Activated CD8-positive, alpha-beta memory T cell treated with anti-CD3 and anti-CD28 coated beads, Interleukin-2, amount 50 U/mL, for 48 hours (primary cell): ENCODE data around the gene IFT43.
A peak's percentile ranks its signal among the peaks of the same experiment; 100 is the strongest.
"Not testable (repeated sequence)": the region's sequence is repeated elsewhere in the genome, so short reads cannot be mapped to it uniquely, and the experiment has no call there.

Experiments
- DNase-seq: peaks from one replicate; pipeline ENCODE4 v3.0.0-alpha.2; 2020

IFT43 gene

DNA sequence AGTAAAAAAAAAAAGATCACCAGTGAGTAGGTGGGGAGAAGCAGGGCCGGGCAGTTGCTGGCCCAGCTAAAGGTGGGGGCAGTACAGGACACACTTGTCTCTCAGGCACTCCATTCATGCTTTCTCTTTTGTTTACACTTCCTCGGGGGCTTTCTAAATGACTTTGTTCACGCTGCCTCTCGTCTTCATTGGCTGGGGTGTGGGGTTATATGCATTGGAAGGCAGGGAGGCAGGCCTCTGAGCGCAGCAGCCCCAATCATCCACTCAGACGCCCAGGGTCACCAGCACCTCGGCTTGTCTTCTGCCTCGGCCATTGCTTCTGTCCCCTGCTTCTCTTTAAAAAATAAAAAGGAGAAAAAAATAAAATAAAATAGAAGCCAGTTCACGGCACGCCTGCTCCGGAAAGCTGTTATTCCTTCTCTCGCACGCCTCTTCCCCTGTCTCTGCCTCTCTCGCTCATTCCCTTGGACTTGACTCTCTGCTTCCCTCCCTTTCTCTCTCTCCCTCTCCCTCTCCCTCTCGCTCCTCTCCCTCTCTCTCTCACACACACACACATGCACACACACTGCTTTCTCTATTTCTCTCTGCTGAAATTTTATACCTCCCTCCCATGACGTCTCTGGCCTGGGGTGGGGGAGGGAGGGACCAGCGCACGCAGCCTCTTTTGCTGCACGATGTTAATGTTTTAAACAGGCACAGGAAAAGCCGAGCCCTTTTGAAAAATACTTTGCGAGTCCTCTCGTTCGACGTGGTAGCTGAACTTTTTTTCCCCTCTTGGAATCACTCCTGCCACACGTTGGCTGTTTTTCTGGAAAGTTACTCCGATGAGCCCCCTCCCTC is 3.9 kb upstream of the IFT43 start, which contains the start of gene TGFB3:
TSS of gene TGFB3 (minus strand) at position 570 of the 840 bp plus-strand sequence. CDS start 1,102 bp downstream, outside the sequence.
- peak; percentile 65 for DNase-seq

DNA sequence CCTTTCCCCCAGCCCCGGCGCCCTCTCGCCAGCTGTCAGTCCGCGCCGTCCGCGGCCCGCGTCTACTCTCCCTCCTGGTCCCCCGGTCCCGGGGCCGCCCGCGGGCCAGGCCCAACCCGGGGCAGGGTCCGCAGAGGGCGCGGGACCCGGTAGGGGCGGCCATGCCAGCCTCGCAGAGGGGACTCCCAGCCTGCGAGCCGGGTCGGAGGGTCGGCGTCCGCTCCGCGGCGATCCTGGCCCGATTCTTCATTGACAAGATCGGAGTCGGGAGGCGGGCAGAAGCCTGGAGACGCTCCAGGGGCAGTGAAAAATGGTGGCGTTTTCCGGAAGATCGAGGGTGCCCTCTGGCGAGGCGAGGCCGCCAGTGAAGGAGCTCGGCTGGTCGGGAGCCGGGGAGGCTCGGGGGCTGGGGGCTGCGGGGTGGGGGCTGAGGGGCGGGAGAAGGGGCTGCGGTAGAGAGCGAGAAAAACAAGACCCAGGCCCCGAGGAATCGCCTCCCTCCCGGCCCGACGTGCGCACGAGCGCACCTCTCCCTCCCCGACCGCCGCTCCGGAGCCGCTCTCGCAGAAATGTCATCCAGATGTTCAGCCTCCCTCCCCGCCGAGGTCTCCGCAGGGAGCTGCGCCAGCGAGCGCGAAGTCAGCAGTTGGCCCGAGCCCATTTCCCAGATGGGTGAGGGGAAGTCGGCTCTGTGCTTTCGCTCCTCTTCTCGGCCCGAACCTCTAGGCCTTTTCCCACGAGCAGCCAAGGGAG is 3.1 kb upstream of the IFT43 start:
- DNase-seq, result peak; percentile 87

DNA sequence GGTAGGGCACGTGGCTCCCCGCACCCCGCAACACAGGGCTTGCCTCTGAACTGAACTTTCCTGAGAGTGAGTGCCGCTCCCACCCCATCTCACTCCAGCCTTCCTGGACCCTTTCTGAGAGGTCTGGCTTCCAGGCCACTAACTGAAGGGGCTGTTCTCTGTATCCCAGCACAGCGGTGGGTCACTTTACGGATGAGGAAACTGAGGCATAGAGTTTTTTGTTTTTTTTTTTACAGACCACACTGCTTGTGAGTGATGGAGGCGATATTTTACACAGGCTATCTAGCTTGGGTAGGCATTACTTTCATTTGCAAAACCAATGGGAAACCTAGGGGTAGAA is 2.6 kb upstream of the IFT43 start:
- DNase-seq, result no peak

DNA sequence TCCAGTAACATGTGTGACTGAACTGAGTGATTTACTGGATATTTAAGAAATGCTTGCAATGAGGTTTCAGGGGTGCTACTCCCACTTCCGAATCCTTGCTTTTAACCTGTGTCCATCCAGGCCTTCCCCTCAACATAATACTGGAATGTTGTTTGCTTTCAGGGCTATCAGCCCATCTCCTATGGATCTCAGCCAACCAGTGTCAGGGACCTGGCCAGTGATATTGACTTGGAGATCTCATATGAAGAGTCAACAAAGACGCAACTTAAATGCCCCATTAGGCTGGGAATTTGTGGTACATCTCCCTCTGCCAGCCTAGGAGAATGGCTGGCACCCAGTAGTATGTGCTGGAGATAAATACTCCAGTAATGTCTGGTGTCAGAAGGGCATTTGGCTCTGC is 889 bp upstream of the IFT43 start:
- no peak for DNase-seq

DNA sequence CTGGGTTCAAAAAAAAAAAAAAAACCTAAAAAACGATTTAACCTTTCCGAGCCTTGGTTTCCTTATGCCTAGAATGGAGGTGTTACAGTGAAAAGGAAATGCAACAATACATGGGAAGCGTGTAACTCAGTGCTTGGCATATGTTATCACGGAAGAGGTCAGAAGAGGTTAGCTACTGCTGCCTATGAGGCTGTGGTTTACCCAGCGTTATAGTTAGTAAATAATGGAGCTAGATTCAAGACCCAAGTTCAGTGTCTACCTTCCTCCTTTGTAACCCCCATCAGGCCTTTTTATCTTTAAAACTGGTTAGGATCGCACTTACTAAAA is 839 bp downstream of the IFT43 start:
- no peak for DNase-seq

DNA sequence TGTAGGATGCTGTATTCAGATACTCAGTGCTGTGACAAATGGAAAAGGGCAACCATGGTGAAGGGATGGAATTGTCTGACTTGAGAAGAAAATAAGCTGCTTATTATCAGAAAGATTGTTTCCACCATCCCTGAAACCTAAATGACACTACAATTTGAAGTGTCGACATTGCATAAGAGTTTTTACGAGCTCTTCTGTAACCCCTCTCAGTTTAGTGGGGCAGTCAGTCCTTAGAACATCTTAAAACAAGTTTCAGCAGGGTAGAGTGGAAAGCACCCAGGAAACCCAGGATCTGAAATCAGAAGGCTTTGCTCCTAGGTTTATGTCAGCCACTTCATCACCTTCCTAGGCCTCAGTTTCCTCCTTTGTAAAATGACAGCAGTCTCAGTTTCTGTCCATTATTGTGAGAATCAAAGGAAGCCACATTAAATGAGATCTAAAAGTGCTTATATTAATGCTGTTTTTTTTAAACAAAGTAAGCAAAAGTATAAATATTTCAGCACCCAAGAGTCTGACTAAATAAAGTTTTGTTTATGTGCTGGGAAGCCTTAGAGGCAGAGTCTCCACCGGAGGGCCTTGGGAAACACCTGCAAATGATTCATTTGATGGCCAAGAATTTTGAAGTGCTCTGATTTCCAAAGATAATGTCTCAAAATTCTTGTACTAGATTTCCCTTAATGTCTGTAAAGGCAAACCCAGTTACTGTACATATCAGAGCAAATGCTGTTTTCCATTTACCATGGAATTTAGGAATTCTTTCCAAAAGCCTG is 1.8 kb downstream of the IFT43 start:
- no peak for DNase-seq

DNA sequence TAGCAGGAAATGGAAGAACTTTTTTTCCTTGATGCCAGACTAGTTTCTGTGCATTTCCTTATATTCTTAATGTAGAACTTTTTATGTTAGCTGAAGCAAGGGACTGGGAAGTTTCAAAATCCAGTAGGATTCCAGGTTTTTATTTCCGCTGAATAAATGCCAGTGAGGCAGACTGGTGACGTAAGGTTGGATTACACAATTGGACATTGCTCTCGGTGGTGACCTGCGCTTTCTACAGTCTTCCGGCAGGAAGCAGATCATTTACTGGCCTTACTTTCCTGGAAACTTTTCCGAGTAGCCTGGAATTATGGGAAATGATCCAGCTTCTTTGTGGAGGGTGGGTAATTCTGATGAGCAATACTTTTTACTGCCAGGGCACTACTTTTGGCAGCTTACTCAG is 3.6 kb downstream of the IFT43 start:
- DNase-seq, result no peak

DNA sequence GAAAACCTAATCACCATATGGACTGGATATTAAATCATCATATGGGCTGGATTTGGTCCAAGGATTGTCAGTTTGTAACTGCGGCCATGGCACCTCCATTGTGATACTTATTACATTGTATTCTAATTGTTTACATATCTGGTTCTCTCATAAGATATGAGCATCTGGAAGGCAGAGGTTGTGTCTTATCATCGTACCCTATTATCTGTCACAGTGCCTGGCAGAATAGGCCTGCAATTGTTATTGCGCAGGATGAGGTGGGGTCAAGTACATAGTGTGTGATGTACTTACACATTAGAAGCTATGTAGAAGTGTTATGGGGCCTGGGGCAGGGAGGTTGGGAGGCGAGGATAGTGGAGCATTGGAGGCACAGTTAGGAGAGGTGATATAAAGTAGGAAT is 4.7 kb downstream of the IFT43 start:
- DNase-seq, result no peak

DNA sequence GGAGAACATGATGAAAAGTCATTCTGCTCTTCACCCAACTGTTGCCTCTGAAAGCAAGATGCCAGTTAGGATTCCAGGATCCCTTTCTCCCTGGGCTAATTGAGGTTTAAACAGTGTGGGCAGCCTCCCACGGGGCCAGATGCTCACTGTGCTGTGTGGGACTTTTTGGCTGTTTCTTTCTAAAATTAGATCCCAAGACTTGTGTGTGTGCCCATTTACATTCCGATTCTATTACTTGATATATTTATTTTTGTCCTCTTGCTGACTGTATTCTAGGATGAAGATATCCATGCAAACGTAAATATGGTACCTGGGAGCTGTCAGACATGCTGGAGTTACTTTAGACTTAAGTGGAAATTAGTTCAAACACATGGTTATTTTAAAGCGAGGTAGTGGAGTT is 6.2 kb downstream of the IFT43 start:
- no peak for DNase-seq

DNA sequence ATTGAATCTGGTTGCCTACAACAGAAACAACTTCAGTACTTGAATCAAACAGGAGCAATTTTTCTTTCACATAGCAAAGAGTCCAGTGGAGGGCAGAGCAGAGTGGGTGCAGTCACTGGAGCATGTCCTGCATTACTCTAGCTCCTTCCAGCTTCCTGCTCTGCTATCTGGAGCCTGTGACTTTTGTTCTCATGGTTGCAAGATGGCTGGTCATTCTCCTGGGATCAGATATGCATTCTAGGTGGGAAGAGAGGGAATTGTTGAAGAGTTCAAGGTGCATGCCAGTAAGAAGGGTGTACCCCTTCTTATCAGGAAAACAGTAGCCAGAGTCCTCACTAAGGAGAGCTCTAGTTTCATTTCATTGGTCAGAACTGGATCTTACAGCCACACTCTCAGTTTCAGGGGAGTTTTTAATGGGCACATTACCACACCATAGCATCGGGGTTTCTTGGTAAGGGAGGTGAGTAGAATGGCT is 8.0 kb downstream of the IFT43 start:
- no peak for DNase-seq

DNA sequence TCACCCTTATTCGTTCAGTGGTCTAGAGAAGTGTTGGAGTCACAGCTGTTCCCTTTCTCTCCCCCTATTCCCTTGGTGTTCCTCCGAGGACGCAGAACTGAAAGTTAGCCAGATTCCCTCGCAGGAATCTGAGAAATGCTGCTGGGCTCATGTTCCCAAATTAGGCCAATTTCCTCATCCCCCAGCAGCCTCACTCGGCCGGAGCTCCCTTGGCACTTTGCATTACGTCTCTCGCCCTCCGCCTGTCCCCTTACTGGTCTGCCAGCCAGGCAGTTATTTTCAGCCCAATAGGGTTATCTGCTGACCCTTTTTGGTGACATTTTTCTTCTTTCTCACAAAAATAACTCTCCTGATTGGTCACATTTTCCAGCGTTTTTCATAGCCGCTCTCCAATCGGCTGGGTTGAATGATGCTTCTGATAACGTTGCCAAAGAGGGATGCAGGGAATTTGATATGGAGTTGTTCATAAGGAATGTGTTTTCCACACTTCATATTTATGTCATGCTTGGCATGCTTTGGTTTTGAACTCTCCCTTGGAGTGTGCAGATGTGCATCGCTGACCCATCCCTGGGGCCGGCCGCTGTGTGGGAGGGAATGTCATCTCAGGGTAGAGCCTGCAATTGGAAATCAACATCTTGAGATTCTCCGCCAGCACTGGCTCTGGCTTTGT is 9.9 kb downstream of the IFT43 start:
- DNase-seq, result no peak

DNA sequence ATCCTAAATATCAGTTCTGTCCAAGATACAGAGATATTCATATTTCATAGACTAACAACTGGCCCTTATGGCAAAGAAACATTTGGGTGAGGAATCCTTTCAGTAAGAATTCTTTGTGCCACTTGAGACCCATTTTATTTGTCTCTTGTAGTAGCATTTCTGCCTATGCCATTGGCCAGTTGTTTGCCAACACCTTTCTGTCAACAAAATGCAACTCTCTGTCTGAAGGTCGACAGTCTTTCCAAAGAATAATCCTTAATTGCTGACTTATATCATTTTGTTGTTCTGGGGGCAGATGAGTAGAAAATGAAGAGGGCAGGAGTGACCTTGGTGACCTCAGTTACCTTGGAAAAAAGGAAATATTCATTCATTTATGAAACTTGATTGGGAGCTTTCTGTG is 10.9 kb downstream of the IFT43 start:
- no peak for DNase-seq

DNA sequence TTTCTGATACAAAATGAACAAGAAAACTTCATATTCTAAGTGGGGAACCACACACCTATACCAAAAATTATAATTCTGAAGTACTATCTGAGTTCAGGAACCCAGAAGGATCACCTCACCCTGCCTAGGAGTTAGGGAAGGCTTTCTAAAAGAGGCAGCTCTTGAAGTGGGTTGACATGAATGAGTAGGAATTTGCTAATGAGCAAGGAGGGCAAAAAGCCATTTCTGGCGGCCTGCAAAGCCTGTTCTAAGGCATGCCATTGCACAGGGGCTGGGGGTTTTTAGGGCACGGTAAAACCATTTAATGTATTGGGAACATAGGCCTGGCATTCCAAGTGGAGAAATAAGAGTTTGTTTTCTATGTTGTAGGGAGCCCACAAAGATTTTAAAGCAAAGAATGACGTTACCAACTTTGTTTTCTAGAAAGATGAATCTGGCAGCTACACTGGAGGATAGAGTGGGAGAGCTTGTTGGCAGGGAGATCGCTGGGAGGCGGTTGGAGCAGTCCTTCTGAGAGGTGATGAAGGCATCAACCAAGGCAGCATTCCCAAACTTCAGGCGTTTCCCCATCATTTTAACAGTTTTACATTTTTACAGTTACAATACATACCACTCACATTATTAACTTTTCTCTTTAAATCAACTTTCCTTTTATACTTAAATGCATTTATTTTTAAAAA is 14.1 kb downstream of the IFT43 start:
- DNase-seq, result no peak

DNA sequence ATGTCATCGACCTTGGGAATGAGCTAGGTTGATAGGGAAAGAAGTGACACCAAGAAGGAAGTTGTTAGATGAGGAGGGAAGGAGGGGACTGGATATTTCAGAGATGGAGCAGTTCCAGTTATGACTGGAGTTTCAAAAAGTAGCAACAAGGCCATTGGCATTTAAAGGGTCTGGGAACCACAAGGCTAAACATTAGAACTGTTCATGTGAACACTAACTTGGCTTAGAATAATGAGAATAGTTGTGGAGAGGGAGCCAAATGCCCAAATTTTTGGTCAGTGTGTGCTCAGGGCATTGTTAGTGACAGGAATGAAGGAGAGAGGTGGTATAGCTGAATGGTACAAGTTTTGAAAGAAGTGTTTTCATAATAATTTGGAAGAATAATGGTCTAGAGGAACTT is 16.8 kb downstream of the IFT43 start:
- no peak for DNase-seq

DNA sequence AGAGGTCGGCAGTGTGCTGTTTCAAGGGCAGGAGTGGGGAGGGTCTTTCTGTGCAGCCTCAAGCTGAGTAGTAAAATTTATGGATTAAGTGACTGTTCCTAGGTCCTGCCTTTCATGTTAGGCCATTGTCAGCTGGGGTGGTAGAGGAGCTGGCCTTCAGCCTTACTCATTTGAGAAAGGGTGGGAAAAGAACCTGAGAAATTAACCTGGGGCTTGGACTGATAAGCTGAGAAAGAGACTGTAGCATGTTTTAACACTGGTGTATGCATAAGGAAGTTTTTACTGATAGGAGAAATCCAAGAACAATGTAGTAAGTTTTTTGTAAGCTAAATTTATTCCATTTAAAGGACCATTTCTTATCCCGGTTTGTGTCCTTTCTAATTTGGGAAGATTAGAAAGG is 20.7 kb downstream of the IFT43 start:
- DNase-seq, result no peak

DNA sequence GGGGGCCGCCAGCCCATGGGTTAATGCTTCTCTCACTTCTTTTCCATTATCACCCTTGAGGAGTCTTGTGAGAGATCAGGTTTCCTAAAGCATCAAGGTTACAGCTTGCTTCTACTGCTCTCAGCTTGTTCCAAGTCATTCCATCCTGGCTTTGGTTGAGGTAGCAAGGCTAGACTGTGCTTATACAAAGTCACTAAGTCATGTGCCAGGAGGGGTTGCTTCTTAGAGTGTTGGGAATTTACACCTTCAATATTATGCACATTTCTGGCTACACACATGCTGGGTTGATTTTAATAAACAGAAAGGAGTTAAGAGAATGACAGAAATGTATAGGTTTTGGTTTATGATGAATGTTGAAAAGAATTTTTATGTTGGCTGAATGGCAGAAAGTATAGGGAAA is 21.8 kb downstream of the IFT43 start:
- no peak for DNase-seq

DNA sequence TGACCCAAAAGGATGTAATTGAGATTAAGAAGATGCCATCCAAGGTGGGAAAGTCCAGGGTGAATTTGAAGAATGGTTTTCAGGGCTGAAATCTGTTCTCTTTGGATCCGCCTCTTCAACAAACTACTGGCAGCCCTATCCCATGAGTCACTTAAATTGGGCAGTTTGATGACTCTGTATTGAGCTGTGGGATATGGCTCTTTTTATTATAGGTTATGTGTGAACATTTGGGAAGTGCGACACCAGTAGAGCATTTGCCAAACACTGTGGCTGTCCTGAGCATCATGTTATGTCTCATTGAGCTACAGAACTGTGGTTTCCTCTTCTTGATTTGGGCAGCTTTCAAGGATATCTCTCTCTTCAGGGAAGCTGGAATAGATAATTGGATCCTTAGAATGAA is 22.3 kb downstream of the IFT43 start:
- DNase-seq, result no peak

DNA sequence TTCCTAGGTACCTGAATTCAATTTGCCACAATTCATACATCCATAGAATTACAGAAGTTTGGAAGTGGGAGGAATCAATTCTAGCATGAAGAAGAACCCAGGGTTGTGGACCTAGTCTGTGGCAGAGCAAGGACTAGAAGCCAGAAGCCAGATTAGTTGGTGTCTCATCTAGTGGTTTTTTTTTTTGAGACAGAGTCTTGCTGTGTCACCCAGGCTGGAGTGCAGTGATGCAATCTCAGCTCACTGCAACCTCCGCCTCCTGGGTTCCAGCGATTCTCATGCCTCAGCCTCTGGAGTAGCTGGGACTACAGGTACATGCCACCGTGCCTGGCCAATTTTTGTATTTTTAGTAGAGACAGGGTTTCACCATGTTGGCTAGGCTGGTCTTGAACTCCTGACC is 24.1 kb downstream of the IFT43 start:
- DNase-seq, result not testable (repeated sequence)

DNA sequence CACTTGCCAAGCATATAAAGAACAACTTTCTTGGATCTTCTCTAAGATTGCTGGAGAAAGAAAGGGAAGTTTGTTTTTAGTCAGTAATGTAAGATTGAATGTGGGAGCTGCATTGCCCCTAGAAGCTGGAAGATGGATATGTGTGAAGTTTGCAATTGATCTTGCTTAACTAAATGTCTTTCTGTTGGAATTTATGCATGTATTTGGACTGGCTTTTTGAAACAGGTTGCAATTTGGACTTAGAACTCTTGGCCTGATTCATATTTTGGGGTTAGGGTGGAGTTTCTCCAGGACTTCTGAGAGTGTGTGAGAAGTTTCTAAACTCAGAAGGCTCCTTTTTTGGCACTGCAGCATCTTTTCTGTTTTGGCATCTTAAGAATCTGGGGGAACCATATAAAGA is 26.4 kb downstream of the IFT43 start:
- no peak for DNase-seq

DNA sequence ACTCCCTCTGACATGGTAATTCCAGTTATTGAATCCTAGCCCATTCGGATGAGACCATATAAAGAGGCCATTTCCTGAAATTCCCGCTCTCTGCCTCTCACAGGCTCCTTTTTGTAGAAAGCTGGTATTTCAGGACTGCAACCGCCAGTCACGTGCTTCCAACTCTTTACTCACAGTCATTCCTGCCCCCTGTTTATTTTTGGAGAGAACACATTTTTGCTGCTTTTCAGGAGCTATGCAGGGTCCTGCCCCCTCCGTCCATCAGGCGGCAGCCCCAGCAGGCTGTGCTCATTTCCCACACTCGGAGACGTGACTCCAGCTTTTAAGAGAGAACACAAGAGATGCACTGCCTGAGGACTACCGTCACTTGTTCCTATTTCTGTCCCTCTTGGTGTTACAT is 26.8 kb downstream of the IFT43 start:
- DNase-seq, result no peak

DNA sequence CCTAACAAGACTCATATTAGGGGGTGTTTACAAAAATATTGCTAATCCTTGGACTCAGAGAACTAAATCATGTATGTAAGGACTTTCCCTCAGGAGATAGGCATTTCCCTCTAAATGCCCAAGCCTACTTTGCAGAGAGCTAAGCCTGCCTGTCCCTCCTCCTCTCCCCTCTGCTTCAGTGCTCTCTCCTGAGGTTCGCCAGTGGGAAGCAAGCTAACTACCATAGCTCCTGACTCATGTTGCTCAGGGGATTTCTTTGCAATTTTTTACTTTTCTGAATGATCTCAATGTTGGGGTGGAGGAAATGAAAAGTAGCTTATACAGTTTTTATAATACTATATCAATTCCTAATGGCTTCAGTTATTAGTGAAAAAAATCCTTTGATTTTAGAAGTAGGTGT is 29.6 kb downstream of the IFT43 start:
- DNase-seq, result no peak

DNA sequence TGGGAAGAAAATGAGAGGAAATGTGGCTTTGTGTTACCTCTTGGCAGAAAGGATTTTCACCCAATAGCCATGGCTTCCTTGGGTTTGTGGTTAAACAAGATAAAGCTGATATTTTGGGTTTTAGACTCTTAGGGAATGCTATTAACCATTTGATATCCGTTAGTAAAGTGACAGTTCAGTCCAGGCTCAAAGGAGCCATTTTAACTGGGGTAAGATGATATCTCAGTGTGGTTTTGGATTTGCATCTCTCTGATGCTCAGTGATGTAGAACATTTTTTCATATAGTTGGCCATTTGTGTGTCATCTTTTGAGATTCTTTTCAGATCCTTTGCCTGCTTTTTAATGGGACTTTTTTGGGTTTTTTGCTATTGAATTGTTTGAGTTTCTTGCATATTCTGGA is 30.1 kb downstream of the IFT43 start:
- DNase-seq, result no peak

DNA sequence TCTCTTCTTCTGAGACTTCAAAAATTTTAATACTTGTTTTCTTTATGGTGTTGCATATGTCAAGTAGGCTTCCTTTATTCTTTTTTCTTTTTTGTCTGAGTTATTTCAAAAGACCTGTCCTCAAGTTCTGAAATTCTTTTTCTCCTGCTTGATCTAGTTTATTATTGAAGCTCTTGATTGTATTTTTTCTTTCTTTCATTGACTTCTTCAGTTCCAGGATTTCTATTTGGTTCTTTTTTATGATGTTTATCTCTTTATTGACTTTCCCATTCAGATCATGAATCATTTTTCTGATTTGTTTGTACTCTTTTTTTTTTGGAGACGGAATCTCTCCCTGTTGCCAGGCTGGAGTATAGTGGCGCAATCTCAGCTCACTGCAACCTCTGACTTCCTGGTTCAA is 34.1 kb downstream of the IFT43 start:
- DNase-seq, result no peak
